ENCODE data around the gene OXA1L. TPM values are rescaled to one million over a fixed set of nuclear protein-coding genes. Genes with fewer than 3 reads are reported as not detected.

Gene OXA1L
- total and polyA plus RNA-seq, 2 of the 13 experiments (the other 11 are each of a cell fraction or from before 2014, with no cell fraction given) = 230 to 589 TPM

DNA sequence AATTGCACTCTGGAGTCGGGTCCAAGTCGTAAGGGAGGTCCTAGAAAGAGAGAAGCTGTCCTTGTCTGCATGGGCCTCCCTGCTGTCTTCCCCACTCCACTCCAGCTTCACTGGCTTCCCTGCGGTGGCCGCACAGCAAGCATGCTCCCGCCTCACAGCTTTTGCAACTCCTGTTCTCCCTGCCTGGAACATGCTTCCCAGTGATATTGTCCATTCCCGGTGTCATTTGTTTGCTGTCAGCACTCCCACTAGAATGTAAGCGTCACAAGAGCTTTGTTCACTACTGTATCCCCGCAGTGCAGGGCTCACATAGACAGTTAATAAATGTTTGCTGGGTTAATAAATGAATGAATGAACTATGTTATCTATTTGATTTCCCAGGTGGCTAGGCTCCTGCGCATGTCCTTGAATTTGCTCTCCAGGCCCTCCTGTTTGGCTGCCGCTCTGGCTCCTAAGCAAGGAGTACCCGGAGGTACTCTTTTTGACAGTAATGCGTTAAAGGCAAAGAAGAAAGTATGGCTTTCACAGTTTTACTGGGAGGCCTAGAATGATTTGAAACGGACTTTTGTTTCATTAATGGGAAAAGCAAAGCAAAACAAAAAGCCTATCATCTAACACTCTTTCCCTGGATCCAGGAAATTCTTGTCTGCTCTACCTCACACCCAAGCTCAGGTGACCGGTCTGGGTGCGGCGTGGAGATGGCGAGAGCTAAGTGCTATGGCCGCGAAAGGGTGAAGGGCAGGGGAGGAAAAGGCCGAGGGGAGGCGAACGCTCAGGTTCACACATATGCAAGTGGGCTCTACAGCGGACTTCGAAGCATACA lies 54.9 kb downstream of the OXA1L start (continued):
- TF ChIP-seq, protein P1, sequence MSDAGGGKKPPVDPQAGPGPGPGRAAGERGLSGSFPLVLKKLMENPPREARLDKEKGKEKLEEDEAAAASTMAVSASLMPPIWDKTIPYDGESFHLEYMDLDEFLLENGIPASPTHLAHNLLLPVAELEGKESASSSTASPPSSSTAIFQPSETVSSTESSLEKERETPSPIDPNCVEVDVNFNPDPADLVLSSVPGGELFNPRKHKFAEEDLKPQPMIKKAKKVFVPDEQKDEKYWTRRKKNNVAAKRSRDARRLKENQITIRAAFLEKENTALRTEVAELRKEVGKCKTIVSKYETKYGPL (CRISPR knock-in tag; IDR thresholded peaks at IDR 0.05) = 0 out of 2 replicates have a peak, but pooled peaks have one; percentile 41
- TF ChIP-seq KDM2A (CRISPR knock-in tag; IDR thresholded peaks at IDR 0.05; ENCODE audit: borderline replicate concordance, low read depth) (peak; percentile 81; the same call in 1 of the 2 replicates), ZNF564 (CRISPR knock-in tag; IDR thresholded peaks at IDR 0.05) (peak; percentile 54; the same call in 1 of the 2 replicates), EEA1 (CRISPR knock-in tag; IDR thresholded peaks at IDR 0.05; ENCODE audit: borderline replicate concordance) (peak; percentile 88; the same call in 1 of the 2 replicates), SRSF1 (optimal IDR thresholded peaks at IDR 0.05; ENCODE audit: low read depth, low read length) (no peak), ZNF839 (CRISPR knock-in tag; IDR thresholded peaks at IDR 0.05; ENCODE audit: borderline replicate concordance) (peak; percentile 92; the same call in 1 of the 2 replicates), EED (CRISPR knock-in tag; IDR thresholded peaks at IDR 0.05) (peak; percentile 96), ZNF788 (CRISPR knock-in tag; IDR thresholded peaks at IDR 0.05; ENCODE audit: borderline replicate concordance) (peak; percentile 89), ZNF20 (CRISPR knock-in tag; IDR thresholded peaks at IDR 0.05) (no peak), ZNF33A (CRISPR knock-in tag; IDR thresholded peaks at IDR 0.05; ENCODE audit: borderline replicate concordance) (no peak)
- TF ChIP-seq, protein P2, sequence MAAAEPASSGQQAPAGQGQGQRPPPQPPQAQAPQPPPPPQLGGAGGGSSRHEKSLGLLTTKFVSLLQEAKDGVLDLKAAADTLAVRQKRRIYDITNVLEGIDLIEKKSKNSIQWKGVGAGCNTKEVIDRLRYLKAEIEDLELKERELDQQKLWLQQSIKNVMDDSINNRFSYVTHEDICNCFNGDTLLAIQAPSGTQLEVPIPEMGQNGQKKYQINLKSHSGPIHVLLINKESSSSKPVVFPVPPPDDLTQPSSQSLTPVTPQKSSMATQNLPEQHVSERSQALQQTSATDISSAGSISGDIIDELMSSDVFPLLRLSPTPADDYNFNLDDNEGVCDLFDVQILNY (CRISPR knock-in tag; conservative IDR thresholded peaks at IDR 0.05) = 0 out of 2 replicates have a peak, but pooled peaks have one; percentile 14
- TF ChIP-seq, protein P3, sequence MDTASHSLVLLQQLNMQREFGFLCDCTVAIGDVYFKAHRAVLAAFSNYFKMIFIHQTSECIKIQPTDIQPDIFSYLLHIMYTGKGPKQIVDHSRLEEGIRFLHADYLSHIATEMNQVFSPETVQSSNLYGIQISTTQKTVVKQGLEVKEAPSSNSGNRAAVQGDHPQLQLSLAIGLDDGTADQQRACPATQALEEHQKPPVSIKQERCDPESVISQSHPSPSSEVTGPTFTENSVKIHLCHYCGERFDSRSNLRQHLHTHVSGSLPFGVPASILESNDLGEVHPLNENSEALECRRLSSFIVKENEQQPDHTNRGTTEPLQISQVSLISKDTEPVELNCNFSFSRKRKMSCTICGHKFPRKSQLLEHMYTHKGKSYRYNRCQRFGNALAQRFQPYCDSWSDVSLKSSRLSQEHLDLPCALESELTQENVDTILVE (CRISPR knock-in tag; IDR thresholded peaks at IDR 0.05) = peak; percentile 63; the same call in 1 of the 2 replicates
- TF ChIP-seq, protein P4, sequence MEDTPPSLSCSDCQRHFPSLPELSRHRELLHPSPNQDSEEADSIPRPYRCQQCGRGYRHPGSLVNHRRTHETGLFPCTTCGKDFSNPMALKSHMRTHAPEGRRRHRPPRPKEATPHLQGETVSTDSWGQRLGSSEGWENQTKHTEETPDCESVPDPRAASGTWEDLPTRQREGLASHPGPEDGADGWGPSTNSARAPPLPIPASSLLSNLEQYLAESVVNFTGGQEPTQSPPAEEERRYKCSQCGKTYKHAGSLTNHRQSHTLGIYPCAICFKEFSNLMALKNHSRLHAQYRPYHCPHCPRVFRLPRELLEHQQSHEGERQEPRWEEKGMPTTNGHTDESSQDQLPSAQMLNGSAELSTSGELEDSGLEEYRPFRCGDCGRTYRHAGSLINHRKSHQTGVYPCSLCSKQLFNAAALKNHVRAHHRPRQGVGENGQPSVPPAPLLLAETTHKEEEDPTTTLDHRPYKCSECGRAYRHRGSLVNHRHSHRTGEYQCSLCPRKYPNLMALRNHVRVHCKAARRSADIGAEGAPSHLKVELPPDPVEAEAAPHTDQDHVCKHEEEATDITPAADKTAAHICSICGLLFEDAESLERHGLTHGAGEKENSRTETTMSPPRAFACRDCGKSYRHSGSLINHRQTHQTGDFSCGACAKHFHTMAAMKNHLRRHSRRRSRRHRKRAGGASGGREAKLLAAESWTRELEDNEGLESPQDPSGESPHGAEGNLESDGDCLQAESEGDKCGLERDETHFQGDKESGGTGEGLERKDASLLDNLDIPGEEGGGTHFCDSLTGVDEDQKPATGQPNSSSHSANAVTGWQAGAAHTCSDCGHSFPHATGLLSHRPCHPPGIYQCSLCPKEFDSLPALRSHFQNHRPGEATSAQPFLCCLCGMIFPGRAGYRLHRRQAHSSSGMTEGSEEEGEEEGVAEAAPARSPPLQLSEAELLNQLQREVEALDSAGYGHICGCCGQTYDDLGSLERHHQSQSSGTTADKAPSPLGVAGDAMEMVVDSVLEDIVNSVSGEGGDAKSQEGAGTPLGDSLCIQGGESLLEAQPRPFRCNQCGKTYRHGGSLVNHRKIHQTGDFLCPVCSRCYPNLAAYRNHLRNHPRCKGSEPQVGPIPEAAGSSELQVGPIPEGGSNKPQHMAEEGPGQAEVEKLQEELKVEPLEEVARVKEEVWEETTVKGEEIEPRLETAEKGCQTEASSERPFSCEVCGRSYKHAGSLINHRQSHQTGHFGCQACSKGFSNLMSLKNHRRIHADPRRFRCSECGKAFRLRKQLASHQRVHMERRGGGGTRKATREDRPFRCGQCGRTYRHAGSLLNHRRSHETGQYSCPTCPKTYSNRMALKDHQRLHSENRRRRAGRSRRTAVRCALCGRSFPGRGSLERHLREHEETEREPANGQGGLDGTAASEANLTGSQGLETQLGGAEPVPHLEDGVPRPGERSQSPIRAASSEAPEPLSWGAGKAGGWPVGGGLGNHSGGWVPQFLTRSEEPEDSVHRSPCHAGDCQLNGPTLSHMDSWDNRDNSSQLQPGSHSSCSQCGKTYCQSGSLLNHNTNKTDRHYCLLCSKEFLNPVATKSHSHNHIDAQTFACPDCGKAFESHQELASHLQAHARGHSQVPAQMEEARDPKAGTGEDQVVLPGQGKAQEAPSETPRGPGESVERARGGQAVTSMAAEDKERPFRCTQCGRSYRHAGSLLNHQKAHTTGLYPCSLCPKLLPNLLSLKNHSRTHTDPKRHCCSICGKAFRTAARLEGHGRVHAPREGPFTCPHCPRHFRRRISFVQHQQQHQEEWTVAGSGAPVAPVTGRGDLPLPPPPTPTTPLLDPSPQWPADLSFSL (CRISPR knock-in tag; IDR thresholded peaks at IDR 0.05) = no peak
- TF ChIP-seq, protein P5, sequence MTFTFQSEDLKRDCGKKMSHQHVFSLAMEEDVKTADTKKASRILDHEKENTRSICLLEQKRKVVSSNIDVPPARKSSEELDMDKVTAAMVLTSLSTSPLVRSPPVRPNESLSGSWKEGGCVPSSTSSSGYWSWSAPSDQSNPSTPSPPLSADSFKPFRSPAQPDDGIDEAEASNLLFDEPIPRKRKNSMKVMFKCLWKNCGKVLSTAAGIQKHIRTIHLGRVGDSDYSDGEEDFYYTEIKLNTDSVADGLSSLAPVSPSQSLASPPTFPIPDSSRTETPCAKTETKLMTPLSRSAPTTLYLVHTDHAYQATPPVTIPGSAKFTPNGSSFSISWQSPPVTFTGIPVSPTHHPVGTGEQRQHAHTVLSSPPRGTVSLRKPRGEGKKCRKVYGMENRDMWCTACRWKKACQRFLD (CRISPR knock-in tag; IDR thresholded peaks at IDR 0.05; ENCODE audit: borderline replicate concordance) = no peak; the same call in 1 of the 2 replicates
- TF ChIP-seq, protein P6, sequence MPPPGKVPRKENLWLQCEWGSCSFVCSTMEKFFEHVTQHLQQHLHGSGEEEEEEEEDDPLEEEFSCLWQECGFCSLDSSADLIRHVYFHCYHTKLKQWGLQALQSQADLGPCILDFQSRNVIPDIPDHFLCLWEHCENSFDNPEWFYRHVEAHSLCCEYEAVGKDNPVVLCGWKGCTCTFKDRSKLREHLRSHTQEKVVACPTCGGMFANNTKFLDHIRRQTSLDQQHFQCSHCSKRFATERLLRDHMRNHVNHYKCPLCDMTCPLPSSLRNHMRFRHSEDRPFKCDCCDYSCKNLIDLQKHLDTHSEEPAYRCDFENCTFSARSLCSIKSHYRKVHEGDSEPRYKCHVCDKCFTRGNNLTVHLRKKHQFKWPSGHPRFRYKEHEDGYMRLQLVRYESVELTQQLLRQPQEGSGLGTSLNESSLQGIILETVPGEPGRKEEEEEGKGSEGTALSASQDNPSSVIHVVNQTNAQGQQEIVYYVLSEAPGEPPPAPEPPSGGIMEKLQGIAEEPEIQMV (CRISPR knock-in tag; IDR thresholded peaks at IDR 0.05; ENCODE audit: low read depth) = peak; percentile 94

All from HepG2 (cell line).